Activated naive CD8-positive, alpha-beta T cell treated with anti-CD3 and anti-CD28 coated beads for 36 hours (primary cell): ENCODE data around the gene KCNK7. TPM values are rescaled to one million over a fixed set of nuclear protein-coding genes. Genes with fewer than 3 reads are reported as not detected.

Experiments used
- DNase-seq: peaks from one replicate; pipeline ENCODE4 v3.0.0; 2021
- H3K27ac Mint-ChIP-seq: one replicate; pipeline ENCODE4 v1.8.0; 2022; ENCODE audit warnings: mild to moderate bottlenecking, moderate library complexity, mixed read lengths
- H3K27me3 Mint-ChIP-seq: one replicate; pipeline ENCODE4 v1.8.0; 2022; ENCODE audit warnings: mild to moderate bottlenecking, mixed read lengths
- H3K36me3 Mint-ChIP-seq: one replicate; pipeline ENCODE4 v1.8.0; 2021; ENCODE audit warnings: mild to moderate bottlenecking, mixed read lengths
- H3K4me1 Mint-ChIP-seq: one replicate; pipeline ENCODE4 v1.8.0; 2021; ENCODE audit warnings: mixed read lengths
- H3K4me3 Mint-ChIP-seq: one replicate; pipeline ENCODE4 v1.8.0; 2022; ENCODE audit warnings: mild to moderate bottlenecking, moderate library complexity, mixed read lengths
- H3K9me3 Mint-ChIP-seq: one replicate; pipeline ENCODE4 v1.8.0; 2022; ENCODE audit warnings: mixed read lengths
- total RNA-seq, 2 experiments: library from RNA; stranded (reverse); gene quantifications; one replicate each; pipeline ENCODE4 v1.2.3, GENCODE V29; 2021

Gene KCNK7
- total RNA-seq, 2 experiments from 2014 or later, result 0.37 to 0.62 TPM

DNA sequence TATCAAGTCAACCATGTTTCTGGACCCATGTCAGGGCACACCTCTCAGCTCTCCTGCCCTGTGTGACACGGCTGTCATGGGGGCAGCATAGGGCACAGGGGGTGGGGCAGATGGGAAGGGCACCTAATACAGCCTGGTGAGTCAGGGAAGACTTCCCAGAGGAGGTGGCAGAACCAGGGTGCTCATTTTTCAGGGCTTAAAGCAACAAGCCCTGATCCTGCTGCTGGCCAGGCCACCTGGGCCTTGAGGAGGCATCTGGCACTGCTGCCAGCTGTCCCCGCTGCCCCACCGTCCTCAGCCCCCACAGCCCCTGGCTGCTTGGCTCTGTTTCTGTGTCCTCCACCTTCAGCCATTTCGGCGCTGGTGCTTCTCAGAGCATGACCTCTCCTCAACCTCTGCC lies 14.1 kb upstream of the KCNK7 start:
- peaks cover 41% of the 10 kb centered on the region for H3K4me1 Mint-ChIP-seq

GRCh38 chr11:65609229-65609628 lies 13.6 kb upstream of the KCNK7 start:
- Mint-ChIP-seq H3K27ac (peak overlapping the region; percentile 30), H3K36me3 (peaks cover 21% of the 10 kb centered on the region), H3K9me3 (no peaks in the 10 kb centered on the region), H3K27me3 (no peaks in the 10 kb centered on the region), H3K4me3 (no peak overlapping the region), H3K4me1 (peaks cover 41% of the 10 kb centered on the region)
- no peak for DNase-seq

More for the DNA sequence above, 14.1 kb upstream of the KCNK7 start:
- peaks cover 21% of the 10 kb centered on the region for H3K36me3 Mint-ChIP-seq
- H3K27ac Mint-ChIP-seq, result no peak overlapping the region
- H3K9me3 Mint-ChIP-seq, result no peaks in the 10 kb centered on the region
- DNase-seq, result no peak
- no peak overlapping the region for H3K4me3 Mint-ChIP-seq
- no peaks in the 10 kb centered on the region for H3K27me3 Mint-ChIP-seq

DNA sequence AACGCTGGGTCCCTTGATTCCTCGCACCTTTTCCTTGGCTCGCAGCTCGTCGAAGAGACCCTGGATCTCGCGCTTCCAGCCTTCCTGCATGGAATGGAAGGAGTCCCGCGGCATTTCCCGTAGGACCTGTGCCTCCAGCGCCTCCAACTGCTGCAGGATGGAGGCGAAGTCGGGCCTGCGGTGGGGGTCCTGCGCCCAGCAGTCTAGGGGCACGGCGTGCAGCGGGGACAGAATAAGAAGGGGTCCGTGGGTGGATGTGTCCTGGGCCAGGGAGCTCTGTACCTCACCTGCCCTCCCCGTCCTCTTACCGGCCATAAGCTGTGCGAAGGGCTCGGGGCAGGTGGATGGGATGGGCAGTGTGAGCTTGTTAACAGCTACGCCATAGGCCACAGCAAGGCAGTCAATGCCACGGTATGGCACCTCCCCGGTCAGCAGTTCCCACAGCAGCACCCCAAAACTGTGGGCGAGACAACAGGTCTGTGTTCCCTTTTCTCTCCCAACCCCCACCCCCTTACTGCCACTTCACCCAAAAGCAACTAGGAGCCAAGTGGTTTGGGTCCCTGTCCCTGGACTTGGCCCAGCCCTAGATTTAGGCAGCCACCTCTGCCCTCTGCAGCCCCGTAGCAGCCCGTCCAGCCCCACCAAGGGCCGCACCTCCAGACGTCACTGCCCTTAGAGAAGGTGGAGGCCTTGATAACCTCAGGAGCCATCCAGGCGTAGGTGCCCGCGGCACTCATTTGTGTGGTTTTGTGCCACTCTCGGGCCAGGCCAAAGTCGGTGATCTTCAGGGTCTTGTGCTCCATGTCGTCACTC lies 12.2 kb upstream of the KCNK7 start:
- H3K36me3 Mint-ChIP-seq, result peaks cover 14% of the 10 kb centered on the region
- DNase-seq, result no peak
- H3K27me3 Mint-ChIP-seq, result no peaks in the 10 kb centered on the region
- peaks cover 37% of the 10 kb centered on the region for H3K4me1 Mint-ChIP-seq
- no peaks in the 10 kb centered on the region for H3K9me3 Mint-ChIP-seq
- H3K27ac Mint-ChIP-seq, result no peak overlapping the region
- H3K4me3 Mint-ChIP-seq, result no peak overlapping the region

DNA sequence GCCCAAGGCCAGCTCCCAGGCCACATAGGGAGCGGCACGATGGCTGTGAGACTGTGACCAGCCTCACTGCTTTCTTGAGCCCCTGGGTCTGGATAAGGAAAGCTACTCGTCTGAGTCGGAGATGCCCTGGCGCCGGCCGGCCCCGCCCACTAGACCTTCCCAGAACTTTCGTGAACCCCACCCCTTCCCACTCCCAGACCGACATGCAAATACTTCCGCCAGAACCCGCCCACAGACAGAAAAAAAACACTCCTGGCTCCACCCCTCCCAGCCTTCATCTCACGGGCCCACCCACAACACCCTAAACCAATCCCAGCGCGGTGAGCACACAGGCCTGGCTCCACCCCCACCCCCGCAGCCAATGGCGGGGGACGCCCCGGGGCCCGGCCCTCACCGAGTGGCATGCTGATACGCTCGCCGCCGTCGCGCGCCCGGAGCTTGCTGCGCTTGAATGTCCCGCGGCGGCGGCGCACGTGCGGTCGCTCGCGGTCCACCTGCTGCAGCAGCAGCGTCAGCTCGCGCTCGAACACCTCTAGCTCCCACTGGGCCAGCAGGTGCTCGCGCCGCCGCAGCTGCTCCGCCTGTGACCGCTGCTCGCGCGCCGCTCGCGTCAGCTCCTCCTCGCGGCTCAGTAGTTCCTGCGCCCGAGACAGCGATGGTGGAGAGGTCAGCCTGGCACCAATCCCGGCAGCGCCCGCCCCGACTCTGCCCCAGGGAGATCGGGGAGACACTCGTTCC lies 11.4 kb upstream of the KCNK7 start:
- Mint-ChIP-seq H3K27ac (no peak overlapping the region), H3K9me3 (no peaks in the 10 kb centered on the region), H3K27me3 (no peaks in the 10 kb centered on the region), H3K4me1 (peaks cover 29% of the 10 kb centered on the region), H3K4me3 (no peak overlapping the region), H3K36me3 (peaks cover 11% of the 10 kb centered on the region)
- DNase-seq, result no peak

GRCh38 chr11:65604258-65604657 lies 8.7 kb upstream of the KCNK7 start:
- DNase-seq, result no peak
- Mint-ChIP-seq H3K27ac (no peak overlapping the region), H3K9me3 (no peaks in the 10 kb centered on the region), H3K36me3 (peaks cover 6% of the 10 kb centered on the region), H3K27me3 (no peaks in the 10 kb centered on the region), H3K4me1 (peaks cover 10% of the 10 kb centered on the region), H3K4me3 (no peak overlapping the region)

DNA sequence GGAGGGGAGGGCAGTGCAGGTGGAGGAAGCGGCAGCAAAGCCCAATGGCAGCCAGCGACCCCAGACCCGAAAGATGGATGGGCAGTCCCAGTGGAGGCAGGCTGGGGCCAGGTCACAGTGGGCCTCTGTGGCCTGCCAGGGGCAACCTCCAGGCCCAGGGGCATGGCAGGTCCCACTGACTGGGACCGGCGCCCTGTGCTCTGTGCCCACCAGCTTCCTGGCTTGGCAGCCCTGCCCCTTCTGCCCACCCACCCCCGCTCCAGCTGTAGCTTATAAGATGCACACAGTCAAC lies 4.3 kb upstream of the KCNK7 start:
- DNase-seq, result no peak
- H3K4me1 Mint-ChIP-seq, result peaks cover 6% of the 10 kb centered on the region
- no peak overlapping the region for H3K27ac Mint-ChIP-seq
- no peaks in the 10 kb centered on the region for H3K27me3 Mint-ChIP-seq
- peaks cover 1% of the 10 kb centered on the region for H3K36me3 Mint-ChIP-seq
- no peak overlapping the region for H3K4me3 Mint-ChIP-seq
- H3K9me3 Mint-ChIP-seq, result no peaks in the 10 kb centered on the region

GRCh38 chr11:65599216-65599954 lies 3.8 kb upstream of the KCNK7 start:
- Mint-ChIP-seq H3K27me3 (no peaks in the 10 kb centered on the region), H3K4me3 (no peak overlapping the region), H3K9me3 (no peaks in the 10 kb centered on the region), H3K36me3 (peaks cover 1% of the 10 kb centered on the region), H3K27ac (peak overlapping the region; percentile 38), H3K4me1 (peaks cover 8% of the 10 kb centered on the region)
- DNase-seq, result no peak

- Mint-ChIP-seq H3K36me3 (peaks cover 1% of the 10 kb centered on the region), H3K27me3 (no peaks in the 10 kb centered on the region), H3K9me3 (no peaks in the 10 kb centered on the region), H3K4me1 (peaks cover 8% of the 10 kb centered on the region), H3K4me3 (no peak overlapping the region), H3K27ac (no peak overlapping the region)
- DNase-seq, result no peak
Measured at GRCh38 chr11:65598258-65598699, 2.7 kb upstream of the KCNK7 start.

- H3K27me3 Mint-ChIP-seq, result no peaks in the 10 kb centered on the region
- H3K9me3 Mint-ChIP-seq, result no peaks in the 10 kb centered on the region
- no peak for DNase-seq
- peaks cover 8% of the 10 kb centered on the region for H3K4me1 Mint-ChIP-seq
- no peak overlapping the region for H3K27ac Mint-ChIP-seq
- H3K4me3 Mint-ChIP-seq, result no peak overlapping the region
- no peaks in the 10 kb centered on the region for H3K36me3 Mint-ChIP-seq
Measured at GRCh38 chr11:65596520-65596919, 920 bp upstream of the KCNK7 start.

GRCh38 chr11:65595131-65595530 lies 469 bp downstream of the KCNK7 start:
- Mint-ChIP-seq H3K27ac (no peak overlapping the region), H3K4me1 (peaks cover 8% of the 10 kb centered on the region), H3K27me3 (no peaks in the 10 kb centered on the region), H3K36me3 (peaks cover 3% of the 10 kb centered on the region), H3K9me3 (no peaks in the 10 kb centered on the region), H3K4me3 (no peak overlapping the region)
- no peak for DNase-seq

DNA sequence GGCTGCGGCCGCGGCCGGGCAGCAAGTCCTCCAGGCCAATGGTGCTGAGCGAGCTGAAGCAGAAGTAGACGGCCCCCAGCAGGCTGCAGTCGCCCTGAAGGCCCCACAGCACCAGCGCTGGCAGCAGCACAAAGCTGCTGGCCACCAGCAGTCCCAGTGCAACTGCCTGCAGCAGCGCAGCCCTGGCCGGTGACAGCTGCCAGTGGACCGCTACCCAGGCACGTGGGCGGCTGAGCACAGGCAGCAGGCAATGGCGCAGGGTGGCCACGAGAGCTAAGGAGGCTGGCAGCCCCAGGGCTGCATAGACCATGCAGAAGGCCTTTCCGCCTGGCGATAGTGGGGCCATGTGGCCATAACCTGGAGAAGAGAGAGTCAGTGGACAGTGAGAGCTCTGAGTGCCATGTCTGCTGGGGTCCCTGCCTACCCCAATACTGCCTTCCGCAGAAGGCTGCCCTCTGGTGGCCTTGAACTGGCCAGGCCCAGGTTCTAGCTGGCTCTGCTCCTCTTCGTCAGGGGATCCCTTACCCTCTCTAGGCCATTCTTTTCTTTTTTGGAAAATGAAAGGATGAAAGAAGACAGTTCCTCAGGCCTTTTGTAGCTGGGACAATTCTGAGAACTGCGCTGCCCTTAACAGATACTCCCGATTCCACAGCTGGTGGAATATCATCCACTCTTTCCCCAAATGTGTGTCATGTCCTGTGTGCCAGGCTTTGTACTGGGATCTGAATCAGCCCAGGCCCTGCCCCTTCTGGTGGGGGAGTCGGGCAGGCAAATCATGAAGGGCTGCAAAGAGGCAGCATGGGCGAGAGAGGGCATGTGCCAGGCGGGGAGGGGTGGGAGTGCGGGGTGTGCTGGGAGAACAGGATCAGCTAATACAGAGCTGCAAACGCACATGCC lies 1.8 kb downstream of the KCNK7 start:
- H3K27me3 Mint-ChIP-seq, result no peaks in the 10 kb centered on the region
- peaks cover 4% of the 10 kb centered on the region for H3K36me3 Mint-ChIP-seq
- H3K4me1 Mint-ChIP-seq, result peaks cover 18% of the 10 kb centered on the region
- H3K27ac Mint-ChIP-seq, result no peak overlapping the region
- no peak overlapping the region for H3K4me3 Mint-ChIP-seq
- peak; percentile 52 for DNase-seq
- no peaks in the 10 kb centered on the region for H3K9me3 Mint-ChIP-seq

DNA sequence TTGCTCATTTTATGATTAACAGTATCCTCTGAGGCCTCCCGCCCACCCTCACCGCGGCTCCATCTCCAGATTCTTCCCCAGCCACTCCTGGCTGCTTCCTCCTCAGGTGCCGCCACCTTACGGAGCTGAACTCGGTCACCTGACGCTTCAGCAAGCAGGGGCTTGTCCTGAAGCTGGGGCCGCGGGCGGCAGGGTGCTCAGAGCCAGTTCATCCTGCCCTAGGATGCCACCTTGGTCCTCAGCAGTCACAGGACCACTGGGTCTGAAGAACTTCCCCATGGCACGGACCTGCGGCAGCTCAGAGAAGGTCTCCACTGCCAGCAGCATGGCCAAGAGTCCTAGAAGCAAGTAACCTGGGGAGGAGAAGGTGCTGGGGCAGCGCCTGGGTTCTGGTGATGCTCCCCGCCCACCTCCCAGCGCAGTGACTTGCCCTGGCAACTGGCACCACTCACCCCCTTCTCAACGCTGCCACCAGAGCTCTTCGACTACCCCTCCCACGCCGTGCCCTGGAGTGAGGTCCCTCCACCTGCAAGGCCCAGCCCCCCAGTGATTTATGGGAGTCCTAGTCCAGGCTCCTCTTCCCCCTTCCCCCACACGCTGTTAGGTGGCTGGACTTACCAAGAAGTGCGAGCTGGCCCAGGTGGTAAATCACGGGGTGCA lies 2.6 kb downstream of the KCNK7 start:
- Mint-ChIP-seq H3K4me3 (no peak overlapping the region), H3K36me3 (peaks cover 6% of the 10 kb centered on the region), H3K27ac (no peak overlapping the region), H3K27me3 (no peaks in the 10 kb centered on the region), H3K9me3 (no peaks in the 10 kb centered on the region), H3K4me1 (peaks cover 26% of the 10 kb centered on the region)
- no peak for DNase-seq

DNA sequence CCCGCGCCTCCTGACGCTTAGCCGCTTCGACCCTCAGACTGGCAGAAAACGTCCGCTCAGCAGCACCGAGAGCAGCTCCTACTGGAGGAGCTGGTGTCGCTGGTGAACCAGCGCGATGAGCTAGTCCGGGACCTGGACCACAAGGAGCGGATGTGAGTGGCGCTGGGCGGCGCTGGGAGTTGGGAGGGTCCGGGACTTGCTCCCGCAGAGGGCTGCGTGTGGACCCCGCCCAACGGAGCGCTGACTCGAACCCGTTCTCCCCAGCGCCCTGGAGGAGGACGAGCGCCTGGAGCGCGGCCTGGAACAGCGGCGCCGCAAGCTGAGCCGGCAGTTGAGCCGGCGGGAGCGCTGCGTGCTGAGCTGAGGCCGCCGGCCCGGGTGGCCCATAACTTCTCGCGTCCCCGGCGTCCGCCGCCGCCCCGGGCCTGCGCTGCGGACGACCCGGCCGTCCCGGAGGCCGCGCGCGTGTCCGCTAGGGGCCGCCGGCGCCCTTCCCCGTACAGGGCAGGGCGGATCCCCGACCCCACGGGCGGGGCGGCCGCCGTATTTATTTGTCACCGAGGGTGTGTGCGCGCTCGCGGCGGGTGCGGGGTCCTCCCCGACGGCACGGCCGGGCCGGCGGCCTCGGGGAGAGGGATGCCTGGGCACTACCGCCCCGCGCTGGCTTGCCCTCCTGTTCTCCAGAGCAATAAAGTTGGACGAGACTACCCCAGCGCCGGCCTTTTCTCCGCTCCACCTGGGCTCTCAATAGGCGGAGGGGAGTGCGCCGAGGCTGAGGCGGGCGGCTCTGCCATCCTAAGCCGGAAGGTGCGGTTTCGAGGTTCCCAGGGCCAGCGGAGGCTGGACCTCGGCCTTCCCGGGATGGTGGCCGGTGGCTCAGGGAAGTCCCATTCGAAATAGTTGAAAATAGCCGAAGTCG lies 3.4 kb downstream of the KCNK7 start:
- Mint-ChIP-seq H3K27me3 (no peaks in the 10 kb centered on the region), H3K4me3 (no peak overlapping the region), H3K36me3 (peaks cover 6% of the 10 kb centered on the region), H3K27ac (no peak overlapping the region), H3K4me1 (peaks cover 34% of the 10 kb centered on the region), H3K9me3 (no peaks in the 10 kb centered on the region)
- DNase-seq, result no peak
